Adrenal gland (tissue), 12 donors: ENCODE results near the gene DCBLD1. TPM values are rescaled to one million over a fixed set of nuclear protein-coding genes. Genes with fewer than 3 reads are reported as not detected.

Experiments
- DNase-seq, 7 donors: peaks; one replicate each; pipeline ENCODE4 v3.0.0-alpha.2; 2019 to 2020
- H3K27ac ChIP-seq, 5 donors: fragments of 200-600 bp; sonication (generic) in 4 of 5; 1 replicate in 3 of 5; 2 replicates in 2 of 5; pipeline versions ENCODE4 v1.5.1 to v1.8.0; 2016 to 2020; ENCODE audit warnings: mild to moderate bottlenecking in 1 of 5
- H3K27me3 ChIP-seq: fragments of 200-600 bp; 2 replicates; pipeline ENCODE4 v1.8.0; 2021
- H3K36me3 ChIP-seq, 2 donors: fragments of 200-600 bp; replicated peaks in 1 of 2; 1 replicate in 1 of 2; 2 replicates in 1 of 2; pipeline versions ENCODE4 v1.5.1 to v1.8.0; 2018 to 2022
- H3K4me1 ChIP-seq, 2 donors: fragments of 200-600 bp; replicated peaks in 1 of 2; 1 replicate in 1 of 2; 2 replicates in 1 of 2; pipeline versions ENCODE4 v1.5.1 to v1.8.0; 2018 to 2021
- H3K4me3 ChIP-seq, 4 donors: fragments of 200-600 bp; sonication (generic) in 3 of 4; one replicate each; pipeline ENCODE4 v1.5.1; 2016 to 2018
- H3K9me3 ChIP-seq, 3 donors: fragments of 200-600 bp; sonication (generic) in 1 of 3; replicated peaks in 1 of 3; 1 replicate in 2 of 3; 2 replicates in 1 of 3; pipeline versions ENCODE4 v1.5.1 to v1.8.0; 2016 to 2021
- POLR2A ChIP-seq, 2 donors: fragments of 450-650 bp; IDR thresholded peaks; one replicate each; pipeline ENCODE4 v1.6.1; 2017; ENCODE audit warnings: antibody characterized with exemption in 2 of 2, mild to moderate bottlenecking in 2 of 2, moderate library complexity in 1 of 2
- WGBS, 4 donors: extraction: QIAGEN DNeasy Blood & Tissue Kit in 2 of 4; methylation state at CpG; one replicate each; pipeline versions ENCODE4 v1.1.5 to v1.1.7; 2013 to 2017; 5-methylcytosine and 5-hydroxymethylcytosine counted together
- intact Hi-C, 2 donors: fragments of 100-400 bp; cut with DNase I; formaldehyde crosslinking; loops; one replicate each; pipeline versions ENCODE4 v1.14.1 to v1.15.0; 2022 to 2023
- polyA plus RNA-seq, 3 donors: library from polyadenylated mRNA; stranded (reverse); fragments of 200-250 nt in 2 of 3; fragments of 350-450 nt in 1 of 3; fragmentation: Illumina TruSeq in 1 of 3; extraction: RNeasy Lipid Tissue Mini Kit (QIAGEN cat#74804) in 1 of 3; gene quantifications; one replicate each; pipeline ENCODE4 v1.2.3, GENCODE V29; 2013 to 2014
- total RNA-seq, 9 donors: library from RNA; depleted of rRNA in 4 of 9; stranded (reverse); fragments of >200 nt in 4 of 9; fragments of 120-200 nt in 1 of 9; fragmentation: NEBNext Ultra II Directional in 1 of 9; extraction: Animal tissue kit (Norgen Biotek cat#: 25700) in 1 of 9; gene quantifications; one replicate each; pipeline versions ENCODE4 v1.1.0 to v1.2.4, GENCODE V29; 2013 to 2023
- TF ChIP-seq, protein P1 (sequence below), 6 experiments: fragments of 450-650 bp in 4 of 6; fragments of 200-600 bp in 2 of 6; sonication (generic) in 1 of 6; IDR thresholded peaks; 1 replicate in 5 of 6; 2 replicates in 1 of 6; pipeline versions ENCODE4 v1.5.1 to v1.8.0; 2016 to 2021; ENCODE audit warnings: antibody characterized with exemption in 6 of 6, mild to moderate bottlenecking in 2 of 6, moderate library complexity in 1 of 6
- donor health status: healthy with polysubstance abuse.
- donor health status: Bipolar disorder and iron deficiency.
- donor health status: DM: yes; HTN: yes; CAD: no.
- donor health status: DM: no; HTN: no; CAD: no.
- donor health status: DM: no; HTN: no; CAD: no.
- donor health status: DM: yes; HTN: yes; CAD: no.

Gene DCBLD1
- total and polyA plus RNA-seq, 12 donors, result 4.2 to 17.1 (median 6.6) TPM

DNA sequence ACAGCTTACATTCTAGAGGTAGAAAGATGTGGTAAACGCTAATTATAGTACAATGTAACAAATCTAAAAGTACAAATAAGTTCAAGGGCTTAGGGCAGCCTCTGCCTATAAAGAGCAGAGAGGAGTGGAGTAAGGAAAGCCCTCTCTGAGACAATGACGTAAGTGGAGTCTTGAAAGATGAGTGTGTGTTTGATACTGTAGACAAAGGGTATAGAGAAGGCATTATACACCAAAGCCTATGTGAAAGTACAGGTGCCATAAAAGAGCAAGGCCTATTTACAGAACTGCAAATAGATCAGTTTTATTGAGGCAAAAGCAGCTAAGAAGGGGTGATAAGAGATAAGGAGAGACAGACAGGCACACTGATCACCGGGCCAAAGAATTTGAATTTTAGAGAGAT, 108.9 kb downstream of the DCBLD1 start:
- no peaks in the 10 kb centered on the region for H3K27me3 ChIP-seq
- TF ChIP-seq, protein P1, sequence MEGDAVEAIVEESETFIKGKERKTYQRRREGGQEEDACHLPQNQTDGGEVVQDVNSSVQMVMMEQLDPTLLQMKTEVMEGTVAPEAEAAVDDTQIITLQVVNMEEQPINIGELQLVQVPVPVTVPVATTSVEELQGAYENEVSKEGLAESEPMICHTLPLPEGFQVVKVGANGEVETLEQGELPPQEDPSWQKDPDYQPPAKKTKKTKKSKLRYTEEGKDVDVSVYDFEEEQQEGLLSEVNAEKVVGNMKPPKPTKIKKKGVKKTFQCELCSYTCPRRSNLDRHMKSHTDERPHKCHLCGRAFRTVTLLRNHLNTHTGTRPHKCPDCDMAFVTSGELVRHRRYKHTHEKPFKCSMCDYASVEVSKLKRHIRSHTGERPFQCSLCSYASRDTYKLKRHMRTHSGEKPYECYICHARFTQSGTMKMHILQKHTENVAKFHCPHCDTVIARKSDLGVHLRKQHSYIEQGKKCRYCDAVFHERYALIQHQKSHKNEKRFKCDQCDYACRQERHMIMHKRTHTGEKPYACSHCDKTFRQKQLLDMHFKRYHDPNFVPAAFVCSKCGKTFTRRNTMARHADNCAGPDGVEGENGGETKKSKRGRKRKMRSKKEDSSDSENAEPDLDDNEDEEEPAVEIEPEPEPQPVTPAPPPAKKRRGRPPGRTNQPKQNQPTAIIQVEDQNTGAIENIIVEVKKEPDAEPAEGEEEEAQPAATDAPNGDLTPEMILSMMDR (IDR thresholded peaks at IDR 0.05), result no peak
- TF ChIP-seq POLR2A (IDR thresholded peaks at IDR 0.05), result no peak
- H3K4me3 ChIP-seq, result no peak overlapping the region
- no peak for DNase-seq
- intact Hi-C loops, result no loop called here
- H3K36me3 ChIP-seq, result peaks cover 0 to 6% of the 10 kb centered on the region in 2 donors
- no peak overlapping the region for H3K27ac ChIP-seq
- peaks cover 0 to 19% of the 10 kb centered on the region in 2 donors for H3K4me1 ChIP-seq
- H3K9me3 ChIP-seq, result no peaks in the 10 kb centered on the region
- 56 to 69% (median 59%) methylated on average over 3 of the region's 3 CpGs for WGBS, 4 donors

DNA sequence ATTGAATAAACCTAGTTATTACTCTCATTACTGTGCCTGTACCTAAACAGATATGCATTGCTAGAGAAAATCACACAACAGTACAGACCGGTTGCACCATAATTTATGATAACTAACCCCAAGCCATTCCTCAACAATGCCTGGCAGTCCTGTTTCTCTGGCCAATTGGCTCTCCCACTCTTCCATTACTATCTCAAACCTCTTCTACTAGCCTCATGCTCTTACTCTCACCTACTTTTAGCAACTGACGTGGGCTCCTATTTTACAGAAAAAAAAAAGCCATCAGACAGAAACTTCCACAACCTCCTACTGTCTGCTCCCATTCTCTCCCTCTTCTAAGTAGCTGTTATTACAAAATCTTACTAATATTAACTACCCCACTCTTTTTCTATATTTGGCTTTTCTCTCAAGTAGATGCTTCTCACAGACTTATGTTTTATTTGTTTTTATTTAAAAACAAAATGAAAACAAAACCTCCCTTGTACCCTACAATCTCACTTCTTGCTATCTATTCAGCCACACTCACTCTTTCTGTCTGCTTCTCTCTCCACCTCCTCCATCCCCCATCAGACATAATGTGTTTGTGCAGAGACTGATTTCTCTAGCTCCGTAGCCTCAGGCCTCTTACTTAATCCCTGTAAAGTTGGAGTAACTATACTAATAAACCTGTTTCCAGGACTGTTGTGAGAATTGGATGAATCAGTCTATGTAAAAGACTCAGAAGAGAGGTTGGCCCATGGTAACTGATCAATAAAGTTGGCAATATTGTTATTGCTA, 110.7 kb downstream of the DCBLD1 start:
- Histone ChIP-seq H3K4me1 (peaks cover 0 to 19% of the 10 kb centered on the region in 2 donors), H3K4me3 (no peak overlapping the region), H3K9me3 (no peaks in the 10 kb centered on the region), H3K27ac (no peak overlapping the region), H3K36me3 (peaks cover 0 to 6% of the 10 kb centered on the region in 2 donors), H3K27me3 (no peaks in the 10 kb centered on the region)
- TF ChIP-seq, protein P1 (IDR thresholded peaks at IDR 0.05), result no peak
- TF ChIP-seq POLR2A (IDR thresholded peaks at IDR 0.05), result no peak
- no peak for DNase-seq
- intact Hi-C loops, result no loop called here
- WGBS, 4 donors, result 88 to 95% (median 90%) methylated on average over 3 of the region's 3 CpGs

DNA sequence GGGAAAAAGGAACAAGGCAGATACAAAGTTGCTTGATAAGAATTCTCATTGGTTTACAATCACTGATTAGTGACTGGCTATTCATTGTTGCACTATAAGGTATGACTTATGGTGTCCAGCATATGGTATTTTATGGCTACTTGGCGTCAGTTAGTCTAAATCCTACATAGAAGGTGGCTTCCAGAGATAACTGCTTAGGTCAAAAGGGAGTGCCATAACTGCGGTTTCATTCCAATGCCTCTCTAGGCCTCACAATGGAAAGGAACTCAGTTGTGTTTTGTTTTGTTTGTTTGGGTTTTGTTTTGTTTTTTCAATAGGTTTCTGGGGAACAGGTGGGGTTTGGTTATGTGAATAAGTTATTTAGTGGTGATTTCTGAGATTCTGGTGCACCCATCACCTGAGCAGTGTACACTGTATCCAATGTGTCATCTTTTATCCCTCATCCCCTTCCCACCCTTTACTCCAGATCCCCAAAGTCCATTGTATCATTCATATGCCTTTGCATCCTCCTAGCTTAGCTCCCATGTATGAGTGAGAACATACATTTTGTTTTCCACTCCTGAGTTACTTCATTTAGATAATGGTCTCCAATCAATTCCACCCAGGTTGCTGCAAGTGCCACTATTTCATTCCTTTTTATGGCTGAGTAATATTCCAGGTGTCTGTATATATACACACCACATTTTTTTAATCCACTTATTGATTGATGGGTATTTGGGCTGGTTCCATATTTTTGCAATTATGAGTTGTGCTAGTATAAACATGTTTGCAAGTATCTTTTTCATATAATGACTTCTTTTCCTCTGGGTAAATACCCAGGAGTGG, 112.8 kb downstream of the DCBLD1 start:
- Histone ChIP-seq H3K9me3 (no peaks in the 10 kb centered on the region), H3K27ac (no peak overlapping the region), H3K4me3 (no peak overlapping the region), H3K27me3 (no peaks in the 10 kb centered on the region), H3K4me1 (peaks cover 8 to 36% of the 10 kb centered on the region in 2 donors), H3K36me3 (no peaks in the 10 kb centered on the region)
- no peak for DNase-seq
- TF ChIP-seq, protein P1 (IDR thresholded peaks at IDR 0.05), result no peak
- no peak for TF ChIP-seq POLR2A (IDR thresholded peaks at IDR 0.05)
- intact Hi-C loops, result no loop called here
- 94 to 100% (median 97%) methylated on average over 2 of the region's 2 CpGs for WGBS, 4 donors

DNA sequence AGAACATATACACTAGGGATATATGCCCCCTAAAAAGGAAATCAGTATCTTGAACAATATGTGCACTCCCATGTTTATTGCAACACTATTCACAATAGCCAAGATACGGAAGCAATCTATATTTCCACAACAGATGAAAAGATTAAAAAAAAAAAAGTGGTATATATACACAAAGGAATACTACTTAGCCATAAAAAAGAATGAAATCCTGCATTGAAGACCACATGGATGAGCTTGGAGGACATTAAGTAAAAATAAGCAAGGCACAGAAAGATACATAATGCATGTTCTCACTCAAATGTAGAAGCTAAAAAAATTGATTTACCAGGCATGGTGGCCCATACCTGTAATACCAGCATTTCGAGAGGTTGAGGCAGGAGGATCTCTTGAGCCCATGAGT, 115.3 kb downstream of the DCBLD1 start:
- intact Hi-C loops, result no loop called here
- no peak overlapping the region for H3K4me3 ChIP-seq
- DNase-seq, result no peak
- H3K9me3 ChIP-seq, result no peaks in the 10 kb centered on the region
- H3K36me3 ChIP-seq, result no peaks in the 10 kb centered on the region
- TF ChIP-seq POLR2A (IDR thresholded peaks at IDR 0.05), result no peak
- TF ChIP-seq, protein P1 (IDR thresholded peaks at IDR 0.05), result no peak
- whole genome bisulfite sequencing, 4 donors, result 90 to 98% (median 97%) methylated on average over 2 of the region's 2 CpGs
- no peak overlapping the region for H3K27ac ChIP-seq
- H3K27me3 ChIP-seq, result no peaks in the 10 kb centered on the region
- H3K4me1 ChIP-seq, result peaks cover 12 to 45% of the 10 kb centered on the region in 2 donors
